HL-60 (cell line): ENCODE measurements around the gene TIPARP.

Experiments
- DNase-seq, 2 experiments: peaks; one replicate each; pipeline ENCODE4 v3.0.0-alpha.2; 2010 to 2020; ENCODE audit warnings: low read depth in 1 of 2, low spot score in 1 of 2
- H3K27ac ChIP-seq: fragments of 250-450 bp; sonication (Bioruptor Pico); replicated peaks from 2 replicates; pipeline ENCODE4 v1.5.1; 2020; ENCODE audit warnings: mild to moderate bottlenecking, moderate library complexity
- H3K27me3 ChIP-seq: fragments of 250-450 bp; sonication (Bioruptor Pico); 2 replicates; pipeline ENCODE4 v1.5.1; 2021; ENCODE audit warnings: mild to moderate bottlenecking, moderate library complexity; ENCODE audit not compliant: insufficient read depth, poor library complexity, severe bottlenecking
- H3K4me3 ChIP-seq: replicated peaks from 2 replicates; pipeline ENCODE4 v1.5.1; 2011; ENCODE audit warnings: mild to moderate bottlenecking, control low read depth, low read length; ENCODE audit not compliant: insufficient read depth
- GABPA ChIP-seq: IDR thresholded peaks from 2 replicates; pipeline ENCODE4 v1.6.1; 2012; ENCODE audit warnings: low read depth
- POLR2AphosphoS5 ChIP-seq: IDR thresholded peaks from 2 replicates; pipeline ENCODE4 v1.6.1; 2012; ENCODE audit warnings: low read depth
- SPI1 ChIP-seq: IDR thresholded peaks from 2 replicates; pipeline ENCODE4 v1.6.1; 2012; ENCODE audit warnings: low read depth, mild to moderate bottlenecking, borderline replicate concordance
- TF ChIP-seq, protein P1 (sequence below): IDR thresholded peaks from one replicate; pipeline ENCODE4 v1.5.1; 2011; ENCODE audit warnings: low read length, control low read depth, inconsistent platforms; ENCODE audit not compliant: insufficient read depth
- TF ChIP-seq, protein P2 (sequence below): IDR thresholded peaks from 2 replicates; pipeline ENCODE4 v1.6.1; 2012; ENCODE audit warnings: low read depth; ENCODE audit not compliant: insufficient replicate concordance

Gene TIPARP

DNA sequence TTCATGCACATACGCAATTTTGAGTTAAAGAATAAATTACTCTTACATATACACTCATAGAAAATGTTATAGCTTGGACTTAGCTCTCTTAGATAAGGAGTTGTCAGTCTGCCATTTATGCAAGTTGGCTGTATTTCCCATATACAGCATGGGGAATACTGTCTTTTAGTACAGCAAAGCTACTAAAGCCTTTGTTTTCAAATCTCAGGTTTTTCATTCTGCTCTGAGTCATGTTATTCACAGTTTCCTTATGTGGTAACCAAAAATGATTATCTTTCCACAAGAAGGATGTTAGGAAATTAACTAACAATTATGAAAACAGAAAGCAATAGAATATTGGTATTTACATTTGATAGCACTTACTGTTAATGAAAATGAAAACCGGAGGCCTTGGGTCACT is 4.3 kb upstream of the TIPARP start:
- no peaks in the 10 kb centered on the region for H3K27me3 ChIP-seq
- no peak overlapping the region for H3K4me3 ChIP-seq
- no peak for DNase-seq
- TF ChIP-seq, protein P1, sequence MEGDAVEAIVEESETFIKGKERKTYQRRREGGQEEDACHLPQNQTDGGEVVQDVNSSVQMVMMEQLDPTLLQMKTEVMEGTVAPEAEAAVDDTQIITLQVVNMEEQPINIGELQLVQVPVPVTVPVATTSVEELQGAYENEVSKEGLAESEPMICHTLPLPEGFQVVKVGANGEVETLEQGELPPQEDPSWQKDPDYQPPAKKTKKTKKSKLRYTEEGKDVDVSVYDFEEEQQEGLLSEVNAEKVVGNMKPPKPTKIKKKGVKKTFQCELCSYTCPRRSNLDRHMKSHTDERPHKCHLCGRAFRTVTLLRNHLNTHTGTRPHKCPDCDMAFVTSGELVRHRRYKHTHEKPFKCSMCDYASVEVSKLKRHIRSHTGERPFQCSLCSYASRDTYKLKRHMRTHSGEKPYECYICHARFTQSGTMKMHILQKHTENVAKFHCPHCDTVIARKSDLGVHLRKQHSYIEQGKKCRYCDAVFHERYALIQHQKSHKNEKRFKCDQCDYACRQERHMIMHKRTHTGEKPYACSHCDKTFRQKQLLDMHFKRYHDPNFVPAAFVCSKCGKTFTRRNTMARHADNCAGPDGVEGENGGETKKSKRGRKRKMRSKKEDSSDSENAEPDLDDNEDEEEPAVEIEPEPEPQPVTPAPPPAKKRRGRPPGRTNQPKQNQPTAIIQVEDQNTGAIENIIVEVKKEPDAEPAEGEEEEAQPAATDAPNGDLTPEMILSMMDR: no peak
- no peak for TF ChIP-seq POLR2AphosphoS5
- no peak for TF ChIP-seq SPI1
- no peak for TF ChIP-seq GABPA
- TF ChIP-seq, protein P2, sequence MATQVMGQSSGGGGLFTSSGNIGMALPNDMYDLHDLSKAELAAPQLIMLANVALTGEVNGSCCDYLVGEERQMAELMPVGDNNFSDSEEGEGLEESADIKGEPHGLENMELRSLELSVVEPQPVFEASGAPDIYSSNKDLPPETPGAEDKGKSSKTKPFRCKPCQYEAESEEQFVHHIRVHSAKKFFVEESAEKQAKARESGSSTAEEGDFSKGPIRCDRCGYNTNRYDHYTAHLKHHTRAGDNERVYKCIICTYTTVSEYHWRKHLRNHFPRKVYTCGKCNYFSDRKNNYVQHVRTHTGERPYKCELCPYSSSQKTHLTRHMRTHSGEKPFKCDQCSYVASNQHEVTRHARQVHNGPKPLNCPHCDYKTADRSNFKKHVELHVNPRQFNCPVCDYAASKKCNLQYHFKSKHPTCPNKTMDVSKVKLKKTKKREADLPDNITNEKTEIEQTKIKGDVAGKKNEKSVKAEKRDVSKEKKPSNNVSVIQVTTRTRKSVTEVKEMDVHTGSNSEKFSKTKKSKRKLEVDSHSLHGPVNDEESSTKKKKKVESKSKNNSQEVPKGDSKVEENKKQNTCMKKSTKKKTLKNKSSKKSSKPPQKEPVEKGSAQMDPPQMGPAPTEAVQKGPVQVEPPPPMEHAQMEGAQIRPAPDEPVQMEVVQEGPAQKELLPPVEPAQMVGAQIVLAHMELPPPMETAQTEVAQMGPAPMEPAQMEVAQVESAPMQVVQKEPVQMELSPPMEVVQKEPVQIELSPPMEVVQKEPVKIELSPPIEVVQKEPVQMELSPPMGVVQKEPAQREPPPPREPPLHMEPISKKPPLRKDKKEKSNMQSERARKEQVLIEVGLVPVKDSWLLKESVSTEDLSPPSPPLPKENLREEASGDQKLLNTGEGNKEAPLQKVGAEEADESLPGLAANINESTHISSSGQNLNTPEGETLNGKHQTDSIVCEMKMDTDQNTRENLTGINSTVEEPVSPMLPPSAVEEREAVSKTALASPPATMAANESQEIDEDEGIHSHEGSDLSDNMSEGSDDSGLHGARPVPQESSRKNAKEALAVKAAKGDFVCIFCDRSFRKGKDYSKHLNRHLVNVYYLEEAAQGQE: no peak
- no peak overlapping the region for H3K27ac ChIP-seq

DNA sequence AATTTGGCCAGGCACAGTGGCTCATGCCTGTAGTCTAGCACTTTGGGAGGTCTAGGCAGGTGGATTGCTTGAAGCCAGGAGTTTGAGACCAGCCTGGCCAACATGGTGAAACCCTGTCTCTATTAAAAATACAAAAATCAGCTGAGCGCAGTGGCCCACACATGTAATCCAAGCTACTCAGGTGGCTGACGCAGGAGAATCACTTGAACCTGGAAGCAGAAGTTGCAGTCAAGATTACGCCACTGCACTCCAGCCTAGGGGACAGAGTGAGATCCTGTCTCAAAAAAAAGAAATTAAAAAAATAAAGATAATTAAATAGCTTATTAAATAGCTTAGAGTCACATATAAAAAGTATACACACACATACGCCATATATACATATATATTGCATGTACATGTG is 3.7 kb upstream of the TIPARP start:
- DNase-seq: peak in 1 of 2 experiments; percentile 57
- no peak overlapping the region for H3K4me3 ChIP-seq
- TF ChIP-seq POLR2AphosphoS5: no peak
- TF ChIP-seq, protein P1: no peak
- TF ChIP-seq, protein P2: no peak
- TF ChIP-seq GABPA: no peak
- no peak for TF ChIP-seq SPI1
- H3K27ac ChIP-seq: no peak overlapping the region
- H3K27me3 ChIP-seq: no peaks in the 10 kb centered on the region

DNA sequence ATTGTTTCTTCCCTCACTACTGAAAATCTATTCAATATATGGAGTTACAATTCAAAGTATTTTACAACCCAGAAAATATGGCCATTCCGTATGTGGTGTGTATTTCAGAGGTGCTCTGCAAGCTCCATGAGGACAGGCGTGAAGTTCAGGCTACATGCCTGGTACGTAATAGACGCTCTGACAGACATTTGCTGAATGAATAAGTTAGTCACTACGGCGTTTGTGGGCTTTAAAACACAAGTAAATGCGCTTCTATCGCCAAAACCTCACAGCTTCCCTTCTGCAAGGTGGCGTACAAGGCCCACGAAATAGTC is 701 bp upstream of the TIPARP start:
- Histone ChIP-seq H3K4me3 (peak overlapping the region; percentile 84), H3K27ac (peak overlapping the region; percentile 85), H3K27me3 (no peaks in the 10 kb centered on the region)
- DNase-seq: no peak
- TF ChIP-seq, protein P1: no peak
- no peak for TF ChIP-seq SPI1
- TF ChIP-seq, protein P2: no peak
- no peak for TF ChIP-seq POLR2AphosphoS5
- no peak for TF ChIP-seq GABPA
